Eye (tissue), 1 donor: ENCODE results near the gene NPY4R2.
"Not testable (repeated sequence)": the region's sequence is repeated elsewhere in the genome, so short reads cannot be mapped to it uniquely, and the experiment has no call there.

Source experiments
- DNase-seq: peaks from one replicate; pipeline ENCODE4 v3.0.0-alpha.2; 2015

The NPY4R2 gene, protein sequence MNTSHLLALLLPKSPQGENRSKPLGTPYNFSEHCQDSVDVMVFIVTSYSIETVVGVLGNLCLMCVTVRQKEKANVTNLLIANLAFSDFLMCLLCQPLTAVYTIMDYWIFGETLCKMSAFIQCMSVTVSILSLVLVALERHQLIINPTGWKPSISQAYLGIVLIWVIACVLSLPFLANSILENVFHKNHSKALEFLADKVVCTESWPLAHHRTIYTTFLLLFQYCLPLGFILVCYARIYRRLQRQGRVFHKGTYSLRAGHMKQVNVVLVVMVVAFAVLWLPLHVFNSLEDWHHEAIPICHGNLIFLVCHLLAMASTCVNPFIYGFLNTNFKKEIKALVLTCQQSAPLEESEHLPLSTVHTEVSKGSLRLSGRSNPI

DNA sequence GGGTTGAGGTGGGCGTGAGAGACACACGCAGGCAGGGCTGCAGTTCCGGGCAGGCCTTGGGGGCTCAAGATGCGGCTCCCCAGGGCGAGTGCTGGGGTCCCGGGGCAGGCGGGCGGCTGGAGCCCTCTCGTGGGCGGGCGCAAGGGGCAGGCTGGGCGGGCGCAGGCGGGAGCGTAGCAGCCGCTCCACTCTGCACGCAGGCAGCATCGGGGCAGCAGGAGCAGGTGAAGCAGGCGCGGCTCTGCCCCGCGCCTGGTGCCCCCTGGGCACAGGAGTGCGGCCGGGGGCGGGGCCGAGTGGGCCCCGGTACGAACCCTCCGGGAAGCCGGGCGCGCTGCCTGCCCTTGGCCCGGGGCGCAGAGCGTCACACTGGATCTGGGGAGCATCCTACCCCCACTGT lies at the start of gene NPY4R2:
Gene NPY4R2 (plus strand): TSS at position 188 of the 400 bp plus-strand sequence. CDS start 3,326 bp downstream, outside the sequence.
- DNase-seq, result not testable (repeated sequence)

DNA sequence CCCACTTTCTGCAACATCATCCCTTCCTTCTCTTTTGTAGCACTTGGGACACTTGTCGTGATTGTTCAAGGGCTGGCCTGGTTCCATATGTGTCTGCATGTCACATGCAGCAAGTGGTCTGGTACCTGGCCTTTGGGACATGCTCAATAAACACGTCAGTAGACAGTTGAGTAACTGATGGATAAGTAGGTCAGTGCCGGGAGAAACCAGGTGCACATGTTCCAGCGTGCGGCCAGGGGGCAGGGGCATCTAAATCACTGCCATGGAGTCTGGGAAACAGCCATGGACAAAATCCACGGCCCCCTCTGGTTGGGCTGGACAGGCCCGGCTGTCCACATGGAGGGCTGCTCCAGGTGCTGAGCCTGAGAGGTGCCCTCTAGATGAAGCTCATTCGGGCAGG lies 47.6 kb upstream of the NPY4R2 start:
- not testable (repeated sequence) for DNase-seq

DNA sequence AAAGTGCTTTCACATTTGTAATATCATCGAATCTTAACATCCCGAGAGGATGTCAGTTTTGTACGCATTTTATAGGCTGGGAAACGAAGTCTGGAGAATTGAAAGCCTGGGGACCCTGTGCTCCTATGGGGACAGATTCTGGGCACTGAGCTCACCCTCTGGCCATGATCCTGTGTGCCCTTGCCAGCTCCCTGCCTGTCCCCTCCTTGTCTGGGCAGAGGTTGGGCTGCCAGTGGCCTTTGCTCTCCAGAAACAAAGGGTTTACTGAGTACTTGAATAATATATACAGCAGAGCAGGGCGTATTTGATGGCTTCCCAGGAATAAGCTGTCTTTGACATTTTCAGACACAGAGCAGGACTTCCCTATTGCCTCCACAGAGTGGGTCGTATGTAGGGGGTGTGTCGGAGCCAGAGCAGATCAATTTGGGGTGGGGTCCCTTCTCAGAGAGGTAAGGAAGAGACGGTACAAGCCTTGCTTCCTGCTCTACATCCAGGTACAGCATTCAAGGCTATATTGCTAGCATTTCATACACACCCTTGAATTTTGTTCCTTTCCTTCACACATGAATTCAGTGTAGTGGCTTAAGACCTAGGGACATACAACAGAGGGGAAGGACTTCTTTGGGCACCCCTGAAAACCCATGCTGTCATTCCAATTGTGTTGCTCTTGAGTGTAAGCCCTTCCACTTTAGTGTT lies 46.8 kb upstream of the NPY4R2 start:
- DNase-seq, result not testable (repeated sequence)

DNA sequence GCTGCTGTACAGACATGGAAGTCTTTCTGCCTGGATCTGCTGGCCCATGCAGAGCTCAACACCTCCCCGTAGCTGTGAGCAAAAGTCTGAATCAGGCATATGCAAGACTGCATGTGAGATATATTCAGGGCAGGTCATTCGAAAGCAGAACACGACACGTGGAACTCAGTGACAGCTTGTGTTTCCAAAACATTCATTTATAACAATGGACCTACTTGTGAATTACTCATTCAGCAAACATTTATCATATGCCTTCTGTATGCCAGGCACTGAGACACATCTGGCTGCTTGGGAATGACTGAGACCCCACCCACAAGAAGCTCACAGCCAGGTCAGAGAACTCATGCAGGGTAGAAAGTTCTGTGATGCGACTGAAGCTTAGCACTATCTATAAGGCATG lies 46.2 kb upstream of the NPY4R2 start:
- not testable (repeated sequence) for DNase-seq

DNA sequence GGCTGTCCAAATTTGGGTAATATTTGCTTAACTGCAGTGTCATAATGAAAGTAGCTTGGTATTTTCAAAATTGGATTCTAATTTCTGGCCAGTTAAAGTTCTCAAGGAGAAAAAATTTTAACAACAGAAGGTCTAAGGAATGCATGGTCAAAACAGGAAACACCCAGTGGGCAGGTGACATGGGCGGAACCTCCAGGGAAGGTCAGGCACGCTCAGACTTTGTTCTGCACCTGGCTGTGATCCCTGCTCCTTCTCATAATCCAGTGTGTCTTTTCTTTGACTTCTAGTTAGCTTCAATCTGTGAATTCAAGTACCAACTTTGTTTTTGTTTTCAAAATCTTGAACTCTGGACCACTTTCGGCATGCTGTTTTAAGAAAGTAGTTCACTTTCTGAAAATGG lies 34.2 kb upstream of the NPY4R2 start:
- not testable (repeated sequence) for DNase-seq

DNA sequence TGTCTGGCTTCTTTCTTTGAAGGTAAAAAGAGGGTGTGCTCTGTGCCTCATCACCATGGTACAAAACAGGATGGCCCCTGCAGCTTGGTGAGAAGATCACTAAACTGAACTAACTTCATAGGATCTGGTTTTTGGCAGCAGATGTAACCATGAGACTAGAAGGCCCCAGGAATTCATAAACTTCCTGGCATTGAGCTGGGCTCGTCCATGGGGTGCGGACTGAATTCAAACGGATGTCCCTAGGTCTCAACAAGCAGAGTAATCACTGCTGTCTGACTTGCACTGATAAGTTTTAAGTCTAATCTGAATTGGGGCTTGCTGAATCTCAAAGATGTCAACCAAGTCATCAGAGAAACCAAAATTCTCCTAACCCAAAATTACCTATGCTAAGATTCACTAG lies 33.5 kb upstream of the NPY4R2 start:
- not testable (repeated sequence) for DNase-seq

DNA sequence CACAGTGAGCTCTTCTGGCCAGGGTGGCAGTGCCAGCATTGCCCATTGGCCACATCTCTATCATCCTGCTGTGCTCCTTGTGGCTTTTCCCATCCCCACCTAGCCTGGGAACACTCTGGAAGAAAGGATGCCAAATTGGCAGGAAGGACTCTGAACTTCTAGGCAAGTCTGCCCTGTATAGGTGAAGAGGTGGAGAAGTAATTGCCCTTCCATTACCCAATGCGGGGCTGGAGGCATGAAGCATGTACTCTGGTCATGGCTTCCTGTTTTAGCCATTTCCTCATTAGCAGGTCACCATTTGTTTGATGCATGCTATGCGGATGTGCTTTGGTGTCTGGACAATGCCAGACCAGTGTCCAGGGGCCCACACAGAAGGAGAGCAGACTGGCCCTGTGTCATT lies 32.1 kb upstream of the NPY4R2 start:
- DNase-seq, result not testable (repeated sequence)

DNA sequence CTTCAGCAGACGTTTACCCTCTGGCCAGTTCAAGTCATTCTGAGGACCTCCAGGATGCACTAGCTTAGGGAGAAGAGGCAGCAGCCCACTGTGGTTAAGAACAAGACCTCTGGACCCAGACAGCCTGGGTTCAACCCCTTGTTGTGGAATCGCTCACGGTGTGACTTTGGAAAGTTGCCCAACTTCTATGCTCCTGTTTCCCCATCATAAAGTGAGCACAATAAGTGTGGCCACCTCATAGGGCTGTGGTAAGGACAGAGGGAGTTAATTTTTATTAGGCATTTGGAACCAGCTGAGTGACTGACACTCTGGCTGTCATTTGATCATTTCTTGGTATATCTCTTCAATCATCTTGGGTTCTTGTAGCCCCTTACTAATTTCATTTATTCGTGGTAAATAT lies 31.6 kb upstream of the NPY4R2 start:
- DNase-seq, result not testable (repeated sequence)

DNA sequence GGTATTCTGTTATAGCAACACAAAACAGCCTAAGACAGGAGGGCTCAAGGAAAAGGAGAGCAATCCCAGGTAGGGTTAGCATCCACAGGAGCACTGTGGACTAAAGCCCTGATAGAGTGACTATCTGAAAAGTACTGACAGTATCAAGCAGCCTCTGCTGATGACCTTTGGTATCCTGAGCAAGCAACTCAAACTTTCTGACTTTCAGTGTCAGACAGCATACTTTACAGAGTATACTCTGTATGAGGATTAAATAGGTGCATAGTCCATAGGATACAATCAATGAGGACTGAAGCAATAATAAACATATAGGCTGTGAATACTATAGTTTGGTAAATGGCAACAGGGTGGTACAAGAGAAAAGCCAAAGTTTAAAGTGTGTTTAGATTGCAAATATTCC lies 27.7 kb upstream of the NPY4R2 start:
- DNase-seq, result not testable (repeated sequence)

DNA sequence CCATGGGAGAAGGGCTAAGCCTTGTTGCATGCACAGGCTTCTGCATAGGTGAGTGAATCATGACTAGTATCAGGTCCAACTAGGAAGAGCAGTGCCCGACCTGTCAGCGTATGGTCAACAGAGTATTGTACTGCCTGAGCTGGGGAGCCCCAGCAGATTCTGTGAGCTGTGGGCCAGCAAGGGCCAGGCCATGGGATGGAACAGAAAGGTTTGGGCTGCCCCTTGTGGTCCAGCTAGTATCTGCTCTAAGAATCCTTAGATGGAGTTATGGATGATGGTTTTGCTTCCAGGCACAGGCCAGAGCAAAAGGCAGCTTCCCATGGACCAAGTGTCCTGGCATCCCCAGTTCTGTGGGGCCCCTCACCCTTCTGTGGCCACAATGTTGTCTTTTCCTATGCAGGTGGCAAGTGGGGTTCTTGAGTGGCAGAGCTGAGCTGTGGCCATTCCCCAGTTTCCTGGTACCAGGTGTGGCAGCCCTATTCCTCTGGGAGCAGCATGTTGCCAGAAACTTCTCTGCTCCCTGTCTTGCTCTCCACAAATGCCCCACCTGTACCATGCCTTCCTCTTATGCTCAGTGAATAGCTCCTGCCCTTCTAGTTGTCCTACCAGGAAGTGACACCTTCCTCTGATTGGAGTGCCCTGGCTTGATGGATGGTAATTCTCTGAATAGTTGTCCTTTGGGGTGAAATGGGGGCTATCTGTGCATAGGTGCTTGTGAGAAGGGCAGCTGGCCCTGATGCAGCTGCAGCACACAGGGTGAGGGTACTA lies 25.8 kb upstream of the NPY4R2 start:
- DNase-seq, result not testable (repeated sequence)

DNA sequence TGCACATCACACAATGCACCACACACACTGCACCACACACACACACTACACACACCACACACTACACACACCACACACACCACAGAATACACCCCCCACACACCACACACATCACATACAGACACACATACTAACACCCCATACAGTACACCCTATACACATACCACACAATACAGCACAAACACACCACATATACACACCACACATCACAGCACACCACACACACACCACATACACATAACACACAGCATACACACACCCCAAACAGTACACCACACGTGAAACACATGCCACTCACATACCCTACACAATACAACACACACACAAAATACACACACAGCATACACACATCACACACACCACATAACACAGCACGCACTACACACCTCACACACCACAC lies 23.9 kb upstream of the NPY4R2 start:
- DNase-seq, result not testable (repeated sequence)

DNA sequence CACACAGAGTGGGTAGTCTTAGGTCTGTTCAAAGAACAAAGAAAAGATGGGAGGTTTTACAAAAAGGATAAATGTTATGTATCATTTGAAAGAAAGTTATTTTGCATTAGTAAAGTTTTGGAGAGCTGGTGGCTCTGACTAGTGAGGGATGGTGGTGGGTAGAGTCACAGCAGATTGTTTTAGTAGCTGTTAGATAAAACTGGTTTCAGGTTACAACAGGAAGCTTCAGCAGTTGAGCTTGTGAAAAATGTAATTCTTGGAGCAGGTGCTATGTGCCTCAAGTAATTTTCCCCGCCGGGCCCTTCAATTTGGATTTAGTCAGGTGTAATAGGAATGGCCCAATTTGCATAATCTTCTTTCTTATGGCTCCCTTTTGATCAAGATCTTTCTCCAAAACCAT lies 20.6 kb upstream of the NPY4R2 start:
- DNase-seq, result not testable (repeated sequence)

DNA sequence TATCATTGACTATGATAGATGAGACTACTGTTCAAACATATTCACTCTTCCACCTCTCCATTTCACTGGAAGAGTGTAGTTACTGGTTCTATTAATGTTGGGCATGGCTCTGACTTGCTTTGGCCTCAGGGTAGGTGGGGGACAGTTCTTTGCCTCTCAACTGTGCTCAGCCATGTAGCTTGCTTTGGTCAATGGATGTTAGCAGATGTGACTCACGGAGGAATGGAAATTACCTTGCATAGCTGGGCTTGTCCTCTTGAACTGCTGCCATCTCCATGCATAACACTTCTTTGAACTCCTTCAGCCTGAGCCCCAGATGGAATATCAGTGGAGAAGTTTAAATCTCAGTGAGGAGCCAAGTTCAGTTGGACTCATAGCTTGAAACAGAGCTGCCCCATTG lies 9.1 kb upstream of the NPY4R2 start:
- DNase-seq, result not testable (repeated sequence)

DNA sequence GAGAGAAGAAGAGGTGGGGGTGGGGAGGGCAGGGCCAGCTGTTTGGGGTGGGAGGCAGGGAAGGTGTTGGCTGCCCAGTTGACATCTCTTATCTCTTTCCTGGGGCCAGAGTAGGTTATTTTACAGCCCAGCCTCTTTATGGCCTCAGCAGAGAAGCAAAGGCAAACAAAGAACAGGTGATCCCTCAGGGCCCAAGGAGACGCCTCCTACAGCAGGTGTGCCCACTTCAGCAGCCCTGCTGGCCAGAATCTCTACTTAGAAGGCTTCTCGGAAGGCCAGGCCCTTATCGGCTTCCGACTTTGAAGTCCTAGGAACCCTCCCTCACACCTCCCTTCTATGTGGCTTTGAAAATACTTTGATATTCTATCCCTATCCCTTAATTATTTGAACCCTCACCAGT lies 8.0 kb upstream of the NPY4R2 start:
- not testable (repeated sequence) for DNase-seq

DNA sequence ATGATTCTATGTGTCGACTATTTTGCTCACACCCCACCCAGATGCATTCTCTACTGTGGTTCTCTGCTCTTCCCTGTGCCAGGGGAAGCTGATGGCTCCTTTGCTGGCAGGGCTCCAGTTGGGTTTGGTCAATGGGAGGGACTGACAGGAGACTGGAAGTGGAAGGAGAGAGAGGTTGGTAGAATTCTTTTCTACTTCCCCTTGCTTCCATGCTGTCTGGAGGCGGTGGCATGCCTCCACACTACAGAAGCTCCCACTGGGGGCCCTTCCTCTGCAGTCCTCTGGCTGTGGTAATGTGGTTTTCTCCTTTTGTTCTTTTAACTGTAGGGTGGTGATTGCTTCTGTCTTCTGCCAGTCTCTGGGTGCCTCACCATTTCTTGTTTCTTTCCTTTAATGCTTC lies 4.4 kb upstream of the NPY4R2 start:
- not testable (repeated sequence) for DNase-seq

DNA sequence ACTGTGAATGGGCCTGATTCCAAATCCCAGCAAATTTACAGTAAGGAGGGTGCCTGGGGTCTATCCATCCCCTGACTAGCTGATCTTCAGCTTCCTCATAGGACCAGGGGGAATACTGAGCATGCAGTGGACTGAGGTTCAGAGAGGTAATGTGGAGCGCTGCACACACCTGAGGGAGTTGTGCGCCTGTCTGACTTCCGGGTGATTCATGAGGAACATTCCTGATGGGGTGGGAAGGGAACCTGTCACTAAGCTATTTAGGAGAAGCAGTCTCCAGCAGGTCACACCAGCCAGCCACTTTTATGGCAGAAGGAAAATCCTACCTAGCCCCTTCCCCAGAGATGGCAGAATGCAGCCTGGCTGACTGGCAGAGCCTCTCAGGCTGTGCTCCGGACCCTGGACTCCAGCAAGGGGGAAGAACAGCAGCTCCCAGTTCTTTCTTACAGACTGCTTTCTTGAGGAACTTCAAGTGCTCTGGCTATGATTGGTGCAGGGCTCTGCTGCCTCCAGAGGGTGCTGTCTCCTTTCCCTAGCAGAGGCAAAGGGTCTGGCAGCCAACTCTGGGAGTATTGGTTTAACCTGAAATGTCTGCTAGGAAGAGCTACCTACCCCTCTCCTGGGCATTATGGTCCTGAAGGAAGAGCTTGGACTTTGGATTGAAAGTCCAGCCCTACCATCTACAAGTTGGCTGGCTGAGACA lies 2.5 kb upstream of the NPY4R2 start:
- DNase-seq, result not testable (repeated sequence)

DNA sequence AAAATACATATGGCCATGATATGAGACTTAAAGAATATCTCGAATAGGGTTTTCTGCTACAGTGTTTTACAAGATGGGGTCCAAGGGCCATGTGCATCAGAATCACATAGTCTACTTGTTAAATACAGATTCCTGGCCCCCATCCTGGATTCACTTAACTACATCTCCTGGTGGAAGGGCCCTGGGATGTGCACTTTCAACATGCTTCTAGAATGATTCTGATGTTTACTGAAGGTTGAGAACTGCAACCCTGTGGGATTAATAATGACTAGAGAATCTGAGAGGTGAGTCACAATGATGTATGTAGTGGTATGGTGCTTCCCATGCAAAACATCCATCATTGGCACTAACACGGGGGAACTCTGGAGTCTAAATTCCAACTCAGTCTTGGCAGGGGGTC lies 2.1 kb downstream of the NPY4R2 start:
- DNase-seq, result not testable (repeated sequence)

DNA sequence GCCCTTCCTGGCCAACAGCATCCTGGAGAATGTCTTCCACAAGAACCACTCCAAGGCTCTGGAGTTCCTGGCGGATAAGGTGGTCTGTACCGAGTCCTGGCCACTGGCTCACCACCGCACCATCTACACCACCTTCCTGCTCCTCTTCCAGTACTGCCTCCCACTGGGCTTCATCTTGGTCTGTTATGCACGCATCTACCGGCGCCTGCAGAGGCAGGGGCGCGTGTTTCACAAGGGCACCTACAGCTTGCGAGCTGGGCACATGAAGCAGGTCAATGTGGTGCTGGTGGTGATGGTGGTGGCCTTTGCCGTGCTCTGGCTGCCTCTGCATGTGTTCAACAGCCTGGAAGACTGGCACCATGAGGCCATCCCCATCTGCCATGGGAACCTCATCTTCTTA lies 4.0 kb downstream of the NPY4R2 start:
- DNase-seq, result not testable (repeated sequence)

DNA sequence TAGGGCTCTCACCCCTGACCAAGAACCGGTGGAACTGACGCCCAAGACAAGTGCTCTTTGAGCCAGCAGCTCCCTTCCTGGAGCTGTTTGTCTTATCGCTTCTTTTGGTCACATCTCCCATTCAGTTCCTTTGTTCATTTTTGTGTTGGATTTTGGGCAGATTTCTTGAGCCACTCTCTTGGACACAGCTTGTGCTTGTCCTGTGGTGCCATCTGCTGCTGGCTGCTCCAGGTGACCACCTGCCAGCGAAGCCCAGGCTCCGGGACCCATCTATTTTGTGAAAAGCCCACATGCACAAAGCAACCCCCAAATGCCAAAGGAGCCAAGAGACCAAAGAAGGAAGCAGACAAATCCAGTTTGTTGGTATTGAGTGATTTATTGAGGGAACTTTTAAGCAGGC lies 6.2 kb downstream of the NPY4R2 start:
- not testable (repeated sequence) for DNase-seq

DNA sequence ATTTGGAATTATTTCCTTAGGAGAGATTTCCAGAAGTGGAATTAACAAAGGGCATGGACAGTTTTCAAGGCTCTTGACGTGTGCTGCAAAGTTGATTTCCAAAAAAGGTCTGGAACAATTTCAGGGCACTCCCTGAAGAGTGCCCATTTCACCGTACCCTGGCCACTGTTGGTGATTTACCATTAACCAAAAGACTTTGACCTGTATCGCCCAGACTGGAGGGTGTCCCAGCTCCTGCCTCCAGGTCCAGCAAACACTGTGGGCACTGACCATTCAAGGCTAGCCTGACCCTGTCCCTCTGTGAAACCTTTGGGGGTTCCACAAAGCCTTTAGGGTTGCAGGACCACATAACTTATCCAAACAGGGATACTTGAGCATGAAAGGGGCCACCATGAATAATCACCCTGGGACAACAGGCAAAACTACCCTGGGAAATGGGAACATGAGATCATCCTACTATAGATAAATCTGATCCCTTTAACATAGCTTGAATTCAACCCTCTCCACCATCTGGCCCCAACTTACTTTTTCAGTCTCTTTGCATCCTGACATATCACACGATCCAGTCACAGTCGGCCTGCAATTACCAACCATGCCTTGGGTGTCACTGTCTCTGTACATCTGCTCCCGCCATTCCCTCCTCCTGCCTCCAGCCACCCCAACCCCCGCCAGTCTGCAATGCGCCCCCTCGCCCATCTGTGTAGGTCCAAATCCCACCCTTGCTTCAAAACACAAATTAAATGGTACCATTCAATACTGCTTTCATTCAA lies 8.9 kb downstream of the NPY4R2 start:
- DNase-seq, result not testable (repeated sequence)

DNA sequence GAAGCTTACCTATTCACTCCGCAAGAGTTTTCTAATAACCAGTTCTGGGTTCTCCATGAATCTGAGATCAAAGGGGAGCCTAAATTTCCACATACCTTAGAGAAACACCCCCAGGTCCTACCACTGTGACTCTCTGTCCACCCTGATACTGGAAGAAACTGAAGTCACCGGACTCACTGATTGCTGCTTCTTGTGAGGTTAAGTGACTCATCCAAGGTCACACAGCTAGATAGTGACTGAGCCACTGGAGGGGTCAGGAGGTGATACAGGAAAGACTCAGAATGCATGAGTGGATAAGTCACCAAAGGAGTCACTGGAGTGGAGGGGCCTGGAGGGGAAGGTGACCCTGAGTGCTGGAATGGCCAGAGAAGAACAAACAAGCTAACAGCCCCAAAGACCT lies 9.8 kb downstream of the NPY4R2 start:
- DNase-seq, result not testable (repeated sequence)

DNA sequence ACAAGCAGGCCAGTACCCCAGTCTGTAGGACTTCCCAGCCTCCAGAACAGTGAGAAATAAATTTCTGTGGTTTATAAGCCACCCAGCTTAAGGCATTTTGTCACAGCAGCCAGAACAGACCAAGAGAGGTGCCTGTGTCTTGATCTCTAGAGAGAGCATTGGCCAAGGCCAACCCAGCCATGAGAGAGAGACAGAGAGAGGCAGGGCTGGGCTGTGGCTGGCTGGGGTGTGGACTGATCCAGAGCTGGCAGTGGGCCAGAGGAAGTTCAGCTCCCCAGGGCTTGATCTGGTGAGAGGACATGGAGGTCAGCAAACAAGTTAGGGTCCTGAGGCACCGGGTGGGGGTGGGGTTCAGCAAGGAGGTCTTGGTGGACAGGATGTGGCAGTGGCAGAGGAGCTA lies 14.4 kb downstream of the NPY4R2 start:
- not testable (repeated sequence) for DNase-seq
